Fibroblast of skin of back (primary cell): ENCODE measurements around the gene CTTNBP2.
"Not testable (repeated sequence)": the region's sequence is repeated elsewhere in the genome, so short reads cannot be mapped to it uniquely, and the experiment has no call there.

ENCODE experiments used
- DNase-seq: peaks from one replicate; pipeline ENCODE4 v3.0.0-alpha.2; 2013

CTTNBP2 gene

DNA sequence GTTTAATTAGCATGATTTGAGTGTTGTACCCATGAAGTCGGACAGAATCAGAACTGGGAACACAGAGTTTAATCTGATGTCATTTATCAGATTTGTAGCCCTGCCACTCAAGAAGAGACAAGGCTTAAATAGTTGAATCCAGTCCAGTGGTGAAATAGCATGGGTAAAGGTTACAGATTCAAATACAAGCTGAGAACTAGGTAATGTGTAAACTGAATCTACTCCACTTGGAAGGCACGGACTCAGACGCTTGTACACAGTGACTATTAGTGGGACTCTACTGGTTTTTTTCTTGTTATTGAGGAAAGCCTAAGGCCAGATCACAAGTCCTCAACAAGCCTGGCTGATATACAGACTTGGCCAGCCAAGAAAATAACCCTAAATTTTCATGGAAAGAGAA lies 142.9 kb downstream of the CTTNBP2 start:
- no peak for DNase-seq

DNA sequence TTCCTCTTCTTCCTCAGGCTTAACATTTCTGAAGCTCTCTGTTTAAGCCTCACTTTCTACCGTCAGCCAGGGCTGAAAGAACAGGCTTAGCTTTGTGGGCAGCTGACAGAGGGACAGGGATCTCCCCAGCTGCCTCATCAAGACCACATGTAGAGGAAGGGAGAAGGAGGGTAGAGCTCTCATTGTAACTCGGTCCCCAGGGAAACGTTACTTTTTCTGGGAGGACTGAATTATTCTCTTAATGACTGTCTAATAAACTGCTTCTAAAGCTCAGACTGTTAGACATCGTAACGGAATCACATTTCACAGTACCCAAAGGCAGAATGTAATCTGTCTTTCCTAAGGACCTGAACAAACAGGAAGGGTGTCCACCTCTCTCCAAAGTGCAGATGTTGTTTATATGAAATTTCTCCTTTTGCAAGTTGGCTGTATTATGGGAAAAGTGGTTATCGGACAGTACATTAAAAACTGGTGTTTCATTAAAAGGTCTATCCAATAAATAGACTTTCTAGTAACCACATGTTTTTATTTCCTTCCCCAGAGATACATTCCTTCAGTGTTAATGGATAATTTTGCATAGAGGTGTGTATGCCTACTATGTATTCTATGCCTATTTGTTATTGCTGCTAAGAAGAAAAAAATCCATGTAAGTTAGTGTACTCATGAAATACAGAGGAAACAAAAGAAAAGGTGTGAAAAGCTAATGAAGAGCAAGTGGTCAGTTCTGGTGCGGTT lies 144.2 kb downstream of the CTTNBP2 start:
- DNase-seq, result no peak

DNA sequence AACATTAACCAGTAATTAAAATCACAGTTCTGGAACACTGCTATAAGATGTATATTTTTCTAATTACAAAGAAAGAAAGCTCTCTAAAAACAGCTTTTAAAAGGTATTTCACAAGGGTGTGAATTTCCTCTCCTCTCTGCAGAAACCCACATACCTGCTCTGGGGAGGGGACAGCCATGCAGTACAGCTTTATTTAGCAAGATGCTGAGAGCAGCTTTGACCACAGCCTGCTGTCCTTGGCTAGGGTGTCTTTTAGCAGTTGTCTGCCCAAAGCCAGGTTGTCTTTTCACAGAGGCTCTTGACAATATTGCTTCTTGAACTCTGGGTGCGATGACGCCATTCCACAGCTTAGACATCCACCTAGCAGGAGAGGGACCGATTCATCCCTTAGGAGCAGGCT lies 148.3 kb downstream of the CTTNBP2 start:
- DNase-seq, result no peak

DNA sequence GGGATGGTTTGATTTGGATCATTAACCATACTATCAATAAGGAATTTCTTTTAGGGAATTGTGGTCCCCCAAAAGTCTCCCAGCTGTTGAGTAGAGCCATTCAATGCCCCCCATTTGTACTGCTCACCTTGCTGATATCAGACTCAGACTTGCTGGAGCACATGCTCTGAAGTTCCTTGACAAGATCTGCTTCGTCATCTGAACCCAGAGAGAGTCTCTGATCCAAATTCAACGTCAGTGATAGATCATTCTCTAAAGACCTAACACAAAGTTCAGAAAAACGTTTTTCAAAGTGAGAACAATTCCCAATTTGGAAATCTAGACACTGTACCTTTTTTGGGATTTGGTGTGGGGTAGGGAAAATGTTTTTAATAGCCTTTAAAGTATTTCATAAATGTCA lies 153.9 kb downstream of the CTTNBP2 start:
- no peak for DNase-seq

DNA sequence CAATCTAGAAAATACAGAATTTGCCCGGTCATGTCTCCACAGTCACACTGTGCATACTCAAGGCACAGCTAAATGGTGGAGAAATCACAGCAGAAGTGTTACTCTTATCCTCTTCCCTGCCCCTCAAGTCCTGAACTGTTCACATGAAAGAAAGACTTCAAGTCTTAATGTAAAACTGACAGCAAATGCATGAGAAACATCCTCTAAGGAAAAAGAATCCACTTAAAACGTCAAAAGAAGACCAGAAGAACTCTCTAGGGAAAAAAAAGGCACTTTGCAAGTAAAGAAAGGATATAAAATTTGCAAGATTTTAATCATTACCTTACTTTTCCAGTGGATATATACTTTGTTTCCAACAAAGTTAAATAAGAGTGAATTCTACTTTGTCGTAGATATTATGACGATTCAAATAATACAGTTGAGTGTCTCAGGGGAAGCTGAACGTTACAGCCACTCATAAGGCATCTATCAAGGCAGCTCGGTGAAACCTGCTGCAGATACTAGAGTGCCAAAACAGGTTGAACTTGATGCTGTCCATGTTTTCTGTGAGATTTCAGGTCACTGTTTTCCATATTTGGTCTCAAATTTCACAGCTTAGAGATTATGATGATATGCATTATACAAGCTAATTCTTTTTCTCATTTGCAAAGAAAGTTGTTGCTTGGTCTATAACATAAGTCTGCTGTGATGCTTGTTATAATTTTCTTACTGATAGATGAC lies 155.0 kb downstream of the CTTNBP2 start:
- no peak for DNase-seq

DNA sequence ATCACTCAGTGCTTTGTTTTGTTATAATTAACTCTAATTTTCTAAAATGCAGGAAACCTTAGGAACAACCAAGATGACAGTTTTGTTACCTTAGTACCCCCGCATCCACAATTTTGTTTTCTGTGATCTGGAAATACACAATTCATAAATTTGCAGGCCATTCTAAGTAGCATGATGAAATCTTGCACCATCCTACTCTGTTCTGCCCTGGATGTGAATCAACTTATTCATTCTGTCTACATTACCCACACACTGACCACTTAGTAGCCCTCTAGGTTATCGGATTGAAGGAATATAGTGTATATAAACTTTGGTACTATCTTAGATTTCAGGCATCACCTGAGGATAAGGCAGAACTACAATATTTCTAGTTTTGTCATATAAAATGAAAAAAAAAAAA lies 155.9 kb downstream of the CTTNBP2 start:
- DNase-seq, result no peak

DNA sequence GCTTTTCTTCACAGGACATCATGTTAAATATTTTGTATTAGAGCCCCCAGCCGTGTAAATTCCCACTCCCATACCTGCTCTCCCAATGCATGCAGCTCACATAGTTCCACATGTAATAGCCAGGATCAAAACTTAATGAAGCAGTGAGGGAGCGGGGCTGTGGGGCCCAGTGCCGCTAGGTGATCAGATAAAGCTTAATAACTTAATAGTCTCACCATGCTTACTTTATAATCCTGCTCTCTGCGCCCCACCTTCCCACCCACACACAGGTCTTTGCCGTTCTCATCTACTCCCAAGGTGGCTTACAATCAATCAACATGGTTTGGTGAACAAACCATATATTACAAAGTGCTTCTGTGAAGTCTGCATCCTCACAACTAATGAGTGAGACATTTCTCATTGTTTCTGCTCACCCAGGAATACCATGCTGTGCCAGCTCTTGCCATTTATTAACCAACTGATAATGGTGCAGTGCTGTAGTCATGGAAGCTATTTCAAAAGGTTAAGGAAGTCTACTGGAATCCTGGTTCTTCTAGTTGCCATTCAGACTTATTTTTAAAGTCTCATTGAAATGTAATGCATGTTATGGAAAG lies 156.4 kb downstream of the CTTNBP2 start:
- no peak for DNase-seq

DNA sequence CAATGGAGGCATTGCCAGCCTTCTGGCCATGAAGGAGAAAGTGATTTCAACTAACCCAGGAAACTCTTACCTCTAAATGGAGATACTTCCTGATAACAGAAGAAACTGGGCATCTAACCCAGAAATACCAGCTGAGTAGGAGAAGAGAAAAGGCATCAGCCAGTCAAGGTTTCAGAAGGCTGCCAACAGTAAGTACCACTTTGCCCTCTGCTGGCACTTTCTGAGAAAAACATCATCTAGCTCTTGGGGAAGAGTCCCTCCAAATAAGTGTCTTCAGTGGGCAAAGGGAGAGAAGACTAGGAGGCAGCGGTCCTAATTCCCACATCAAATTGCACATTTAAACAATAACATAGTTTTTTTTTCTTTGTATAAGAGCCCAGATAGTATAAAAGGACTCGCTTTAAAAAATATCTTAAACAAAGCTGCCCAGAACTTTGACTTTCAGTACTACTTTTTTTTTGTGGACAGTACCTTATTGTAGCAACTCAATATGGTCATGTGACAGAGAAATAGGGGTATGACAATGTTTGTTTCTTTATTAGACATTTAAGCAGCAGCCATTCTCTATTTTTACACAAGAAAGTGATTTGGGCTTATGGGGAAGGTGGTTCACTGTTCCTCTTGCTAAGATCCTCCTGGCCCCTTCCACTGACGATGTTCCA lies 157.3 kb downstream of the CTTNBP2 start:
- peak; percentile 49 for DNase-seq

DNA sequence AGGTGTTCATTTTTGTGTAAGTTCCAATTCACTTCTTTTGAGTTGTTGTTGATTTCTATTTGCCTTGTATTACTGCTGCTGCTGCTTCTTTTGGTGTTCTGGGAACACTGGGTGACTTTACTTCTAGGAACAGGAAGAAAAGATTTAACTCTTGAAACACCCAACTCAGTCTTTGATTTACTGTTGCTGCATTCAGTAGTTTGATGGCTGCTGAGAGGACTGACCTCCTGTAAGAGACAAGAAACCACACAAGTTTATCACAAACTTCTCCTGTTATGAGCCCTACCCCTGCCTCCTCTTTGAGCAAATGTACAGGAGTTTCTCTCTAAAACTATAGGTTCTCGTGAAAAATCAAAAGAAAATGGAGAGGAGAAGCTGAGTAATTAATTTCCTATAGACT lies 161.7 kb downstream of the CTTNBP2 start:
- no peak for DNase-seq

DNA sequence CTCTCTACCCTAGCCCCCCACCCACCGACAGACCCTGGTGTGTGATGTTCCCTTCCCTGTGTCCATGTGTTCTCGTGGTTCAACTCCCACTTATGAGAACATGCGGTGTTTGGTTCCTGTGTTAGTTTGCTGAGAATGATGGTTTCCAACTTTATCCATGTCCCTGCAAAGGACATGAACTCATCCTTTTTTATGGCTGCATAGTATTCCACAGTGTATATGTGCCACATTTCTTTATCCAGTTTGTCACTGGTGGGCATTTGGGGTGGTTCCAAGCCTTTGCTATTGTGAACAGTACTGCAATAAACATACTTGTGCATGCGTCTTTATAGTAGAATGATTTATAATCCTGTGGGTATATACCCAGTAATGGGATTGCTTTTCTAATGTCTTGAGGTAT lies 165.1 kb downstream of the CTTNBP2 start:
- not testable (repeated sequence) for DNase-seq

DNA sequence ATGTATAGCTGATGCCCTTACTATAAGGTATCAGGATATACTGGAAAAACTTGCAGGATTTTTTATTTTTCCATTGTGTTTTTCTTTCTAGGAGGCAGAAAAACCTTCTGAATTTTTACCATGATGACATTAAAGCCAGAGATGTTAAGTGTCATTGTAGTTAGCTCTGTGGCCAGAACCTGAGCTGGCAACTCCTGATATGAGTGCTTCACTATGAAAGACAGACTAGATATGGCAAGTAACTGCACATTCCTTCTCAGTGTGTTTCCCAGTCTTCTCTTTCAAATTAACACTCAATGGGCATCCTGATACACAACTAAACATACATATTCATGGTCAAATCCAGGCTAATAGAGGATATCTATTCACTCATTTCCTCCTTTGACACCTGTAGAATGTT lies 166.2 kb downstream of the CTTNBP2 start:
- DNase-seq, result no peak

DNA sequence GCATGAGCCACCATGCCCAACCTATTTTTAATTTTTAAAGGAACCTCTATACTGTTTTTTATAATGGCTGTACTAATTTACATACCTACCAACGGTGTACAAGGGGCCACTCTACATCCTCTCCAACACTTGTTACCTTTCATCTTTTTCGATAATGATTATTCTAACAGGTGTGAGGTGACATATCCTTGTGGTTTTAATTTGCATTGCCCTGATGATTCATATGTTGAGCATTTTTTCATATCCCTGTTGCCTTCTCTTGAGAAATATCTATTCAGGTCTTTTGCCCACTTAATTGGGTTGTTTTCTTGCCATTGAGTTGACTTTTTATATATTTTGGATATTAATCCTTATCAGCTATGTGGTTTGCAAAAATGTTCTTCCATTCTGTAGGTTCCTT lies 167.0 kb downstream of the CTTNBP2 start:
- DNase-seq, result no peak

DNA sequence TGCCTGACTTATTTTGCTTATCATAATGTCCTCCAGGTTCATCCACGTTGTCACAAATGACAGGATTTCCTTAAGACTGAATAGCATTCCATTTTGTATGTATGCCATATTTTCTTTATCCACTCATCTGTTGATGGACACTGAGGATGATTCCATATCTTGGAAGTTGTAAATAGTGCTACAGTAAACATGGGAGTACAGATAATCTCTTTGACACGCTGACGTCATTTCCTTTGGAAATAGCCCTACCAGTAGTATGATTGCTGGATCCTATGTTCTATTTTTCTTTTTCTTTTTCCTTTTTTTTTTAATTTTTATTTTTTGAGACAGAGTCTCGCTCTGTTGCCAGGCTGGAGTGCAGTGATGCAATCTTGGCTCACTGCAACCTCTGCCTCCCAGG lies 167.6 kb downstream of the CTTNBP2 start:
- DNase-seq, result no peak

DNA sequence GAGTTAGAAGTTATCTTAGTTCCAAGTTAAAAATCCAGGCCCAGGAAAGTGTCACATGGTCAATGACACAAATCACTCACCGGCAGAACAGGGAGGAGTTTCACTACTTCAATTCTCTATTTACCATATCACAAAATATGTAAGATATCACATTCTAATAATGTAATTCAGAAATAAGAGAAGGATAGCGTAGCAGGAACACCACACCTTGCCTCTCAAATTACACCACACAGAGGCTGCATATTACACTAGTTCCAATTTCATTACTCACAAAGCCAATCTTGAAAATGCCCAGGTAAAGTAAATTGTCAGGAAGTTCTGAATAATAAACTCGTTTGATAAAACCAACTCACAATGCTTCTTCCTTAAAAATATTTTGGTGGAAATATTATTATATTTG lies 169.2 kb downstream of the CTTNBP2 start:
- no peak for DNase-seq

DNA sequence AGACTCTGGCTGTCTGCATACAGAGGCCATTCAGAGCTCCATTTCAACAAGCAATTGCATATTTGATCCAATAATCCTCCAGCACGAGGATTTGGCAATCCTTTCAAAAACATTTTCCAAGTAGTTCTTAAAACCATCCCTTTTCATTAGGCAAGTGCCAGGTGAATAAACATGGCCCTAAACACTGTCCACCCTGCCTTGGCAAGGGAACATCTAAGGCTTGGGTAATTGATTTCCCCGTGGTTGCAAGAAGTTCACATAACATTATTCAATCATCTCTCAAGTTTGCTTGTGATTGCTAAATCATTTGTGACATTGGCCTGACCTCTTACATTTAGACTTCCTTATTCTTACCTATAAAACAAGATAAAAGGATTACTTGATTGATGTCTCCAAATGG lies 175.2 kb downstream of the CTTNBP2 start:
- no peak for DNase-seq

DNA sequence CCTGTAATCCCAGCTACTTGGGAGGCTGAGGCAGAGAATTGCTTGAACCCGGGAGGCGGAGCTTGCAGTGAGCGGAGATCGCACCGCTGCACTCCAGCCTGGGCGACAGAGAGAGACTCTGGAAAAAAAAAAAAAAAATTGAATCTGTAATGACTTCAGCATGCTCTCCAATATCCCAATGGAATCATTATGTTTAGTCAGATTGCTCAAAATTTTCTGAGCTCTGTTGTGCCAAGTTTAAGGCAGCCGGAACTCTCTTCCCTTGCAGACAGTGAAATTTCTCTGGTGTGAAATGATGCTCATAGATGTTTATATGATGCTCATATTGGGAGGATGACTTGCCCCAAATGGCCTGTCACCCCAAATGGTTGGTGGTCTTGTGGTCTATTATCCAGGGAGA lies 180.9 kb downstream of the CTTNBP2 start:
- DNase-seq, result no peak

DNA sequence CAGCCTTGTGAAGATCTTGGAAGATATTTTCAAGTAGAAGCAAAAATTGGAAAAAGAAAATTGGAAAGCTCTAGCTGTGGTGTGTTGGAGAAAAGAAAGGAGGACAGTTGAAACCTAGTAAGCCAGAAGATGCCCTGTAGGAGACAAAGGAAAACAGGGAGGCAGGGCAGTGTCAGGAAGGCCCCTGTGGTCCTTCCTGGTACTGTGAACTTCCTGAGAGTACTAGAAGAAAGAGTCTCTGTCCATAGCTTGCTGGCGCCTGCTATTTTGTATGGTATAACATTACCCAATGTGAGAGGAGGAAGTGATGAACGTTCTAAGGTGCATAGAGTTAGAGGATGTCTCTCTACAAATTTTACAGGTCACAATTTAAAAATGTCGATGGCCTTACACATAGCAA lies 183.1 kb downstream of the CTTNBP2 start:
- no peak for DNase-seq

DNA sequence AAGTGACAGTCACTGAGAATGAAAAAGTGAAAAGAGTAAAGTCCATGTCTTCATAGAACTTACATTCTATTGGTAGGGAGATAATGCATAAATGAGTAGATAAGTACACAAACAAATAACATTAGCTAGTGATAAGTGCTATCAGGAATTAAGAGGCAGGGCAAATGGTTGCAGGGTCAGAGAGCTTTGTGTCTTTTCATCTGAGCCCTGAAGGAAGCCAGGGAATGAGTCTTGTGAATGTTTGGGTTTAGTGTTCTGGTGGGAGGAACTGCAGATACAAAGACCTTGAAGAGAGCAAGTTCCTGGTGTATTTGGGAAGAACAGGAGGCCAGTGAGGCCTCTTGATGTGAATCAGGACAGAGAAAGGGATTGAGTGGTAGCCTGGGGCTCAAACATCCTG lies 183.8 kb downstream of the CTTNBP2 start:
- no peak for DNase-seq

DNA sequence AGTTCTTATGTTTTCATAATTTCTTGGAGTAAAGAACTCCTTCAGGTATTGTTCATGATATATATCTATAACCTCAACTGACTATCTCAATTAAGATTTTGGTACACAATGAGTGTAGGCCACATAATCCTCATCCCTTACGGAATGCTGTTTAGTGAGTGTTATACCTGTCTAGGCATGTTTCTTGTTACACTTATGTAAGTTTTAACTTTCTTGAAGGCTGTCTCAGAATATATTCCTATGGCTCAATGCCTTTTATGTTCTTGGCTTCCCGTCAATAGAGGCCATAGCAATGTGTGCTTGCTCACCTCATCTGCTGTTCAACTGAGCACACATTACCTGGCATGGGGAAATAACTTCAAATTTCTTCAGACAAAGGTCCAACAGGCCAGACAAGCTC lies 185.1 kb downstream of the CTTNBP2 start:
- no peak for DNase-seq

DNA sequence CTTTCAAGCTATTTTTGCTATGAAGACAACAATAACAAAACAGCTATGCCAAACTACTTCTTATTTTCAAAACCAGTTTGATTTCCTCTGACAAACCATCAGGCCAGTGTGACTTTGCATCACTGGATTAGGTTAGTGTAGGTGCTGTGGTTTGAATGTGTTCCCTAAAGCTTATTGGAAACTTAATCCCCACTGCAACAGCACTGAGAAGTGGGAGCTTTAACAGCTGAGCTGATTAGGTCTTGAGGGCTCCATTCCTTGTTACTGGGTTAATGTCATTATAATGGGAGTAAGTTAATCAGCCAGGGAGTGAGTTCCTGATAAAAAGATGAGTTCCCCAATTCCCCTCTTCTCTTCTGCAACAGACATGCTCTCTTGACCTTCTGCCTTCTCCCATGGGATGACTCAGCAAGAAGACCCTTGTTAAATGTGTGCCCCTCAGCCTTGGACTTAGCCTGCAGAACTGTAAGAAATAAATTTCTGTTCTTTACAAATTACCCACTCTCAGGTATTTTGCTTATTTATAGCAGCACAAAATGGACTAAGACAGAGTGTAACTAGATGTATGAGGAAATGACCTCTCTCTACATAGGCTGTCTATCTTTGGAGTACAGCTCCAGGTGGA lies 186.8 kb downstream of the CTTNBP2 start:
- DNase-seq, result no peak

DNA sequence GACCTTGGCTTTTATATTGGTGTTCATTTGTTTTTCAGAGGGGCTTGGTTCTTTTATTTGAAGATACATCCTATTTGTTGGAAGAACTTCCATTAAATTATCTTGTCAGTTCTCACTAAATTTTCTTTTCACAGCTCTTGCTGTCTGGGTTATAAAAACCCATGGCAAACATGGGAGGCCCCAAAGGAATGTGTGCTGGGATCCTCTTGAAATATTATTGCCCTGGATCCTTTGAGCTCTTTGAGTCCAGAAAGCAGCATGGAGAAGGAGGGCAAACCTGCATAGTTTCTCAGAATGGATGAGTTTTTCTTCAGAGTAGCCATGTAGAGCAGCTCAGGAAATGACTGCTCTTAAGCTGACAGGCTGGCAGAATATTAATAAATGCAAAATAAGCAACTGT lies 187.4 kb downstream of the CTTNBP2 start:
- no peak for DNase-seq

DNA sequence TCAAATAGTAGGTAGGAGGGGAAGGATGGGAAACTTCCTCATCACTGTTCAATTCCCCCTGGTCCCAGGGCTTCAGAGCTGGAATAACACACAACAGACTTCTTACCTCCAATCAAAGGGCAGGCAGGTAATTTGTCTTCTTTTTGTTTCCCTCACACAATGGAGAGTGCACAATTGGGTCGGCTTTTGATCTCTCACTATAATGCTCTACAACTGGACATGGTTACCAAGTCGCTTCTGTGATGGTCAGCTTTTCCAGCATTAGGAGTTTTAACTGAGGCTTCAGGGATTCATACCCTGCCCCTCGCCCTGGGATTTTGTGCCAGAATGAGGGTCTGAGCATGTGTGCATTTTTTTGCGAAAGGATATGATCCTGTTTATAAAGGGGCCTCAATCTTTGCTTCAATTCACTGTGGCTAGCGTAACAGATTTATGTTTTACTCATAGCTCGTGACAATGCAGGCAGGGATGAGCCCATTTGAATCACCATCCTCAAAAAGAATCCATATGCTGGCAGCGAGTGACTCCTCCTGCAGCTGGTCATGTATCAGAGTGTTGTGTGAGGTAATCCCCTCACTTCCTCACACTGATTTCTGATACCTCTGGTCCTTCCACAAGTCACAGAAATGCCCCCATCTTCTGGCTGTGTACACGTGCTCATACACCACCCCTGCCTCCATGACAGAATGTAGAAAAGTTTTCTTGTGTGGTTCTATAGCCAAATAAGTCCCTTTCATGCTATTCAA lies 189.6 kb downstream of the CTTNBP2 start:
- no peak for DNase-seq
